ENCODE results near the gene SCEL. TPM values are rescaled to one million over a fixed set of nuclear protein-coding genes. Genes with fewer than 3 reads are reported as not detected.

Gene SCEL
- total RNA-seq, 1 experiment from 2014 or later: 0.07 TPM

DNA sequence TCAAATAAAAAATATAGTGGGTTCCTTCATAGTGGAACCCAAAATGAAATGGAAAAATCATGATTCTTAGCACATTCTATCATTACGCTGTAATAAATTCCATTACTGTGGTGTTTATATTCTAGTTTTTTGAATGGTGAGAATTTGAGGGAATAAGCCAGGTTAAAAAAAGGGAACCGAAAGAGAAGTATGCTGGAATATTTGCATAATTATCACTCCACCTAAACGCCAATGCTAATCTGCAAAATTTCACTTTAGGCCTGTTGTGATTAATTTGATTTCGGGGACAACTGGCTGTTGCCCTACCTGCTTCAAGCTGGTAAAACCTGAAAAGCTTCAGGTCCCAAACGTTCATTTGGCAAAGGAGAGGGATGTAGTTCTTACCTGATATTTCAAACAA is 32.1 kb upstream of the SCEL start:
- peaks cover 7 to 13% of the 10 kb centered on the region in 2 experiments; a peak in 3 of 4 replicates for H3K4me1 ChIP-seq (ENCODE audit: control insufficient read depth in 1 of 2, insufficient read depth in 2 of 2, low read length in 2 of 2)
- no peak overlapping the region for H2AFZ ChIP-seq (ENCODE audit: low read depth, low read length, poor library complexity, severe bottlenecking)
- no peak overlapping the region for H3K4me2 ChIP-seq (ENCODE audit: low read length)
- peaks cover 20% of the 10 kb centered on the region; the same call in 1 of the 2 replicates for H3K27me3 ChIP-seq (ENCODE audit: insufficient read depth, low read length)
- BruUV-seq (replicated peaks): no TSS peak
- intact Hi-C loops (cut with micrococcal nuclease): no loop called here
- no peak for ATAC-seq
- no peak for TF ChIP-seq ZFX (IDR thresholded peaks at IDR 0.05)
- TF ChIP-seq, protein P1, sequence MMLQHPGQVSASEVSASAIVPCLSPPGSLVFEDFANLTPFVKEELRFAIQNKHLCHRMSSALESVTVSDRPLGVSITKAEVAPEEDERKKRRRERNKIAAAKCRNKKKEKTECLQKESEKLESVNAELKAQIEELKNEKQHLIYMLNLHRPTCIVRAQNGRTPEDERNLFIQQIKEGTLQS (IDR thresholded peaks at IDR 0.05): no peak
- TF ChIP-seq SRF (IDR thresholded peaks at IDR 0.05; ENCODE audit: low read depth): no peak
- no peak for TF ChIP-seq CEBPB (IDR thresholded peaks at IDR 0.05; ENCODE audit: low read depth)
- no peak for TF ChIP-seq FOSL1 (IDR thresholded peaks at IDR 0.05; ENCODE audit: low read depth)
- no peak for TF ChIP-seq YY1 (IDR thresholded peaks at IDR 0.05; ENCODE audit: extremely low read depth, insufficient replicate concordance, low read depth, low read length)
- no peak for TF ChIP-seq SIN3A (IDR thresholded peaks at IDR 0.05; ENCODE audit: low read depth)
- no peak for TF ChIP-seq CBX3 (IDR thresholded peaks at IDR 0.05; ENCODE audit: low read depth)
- TF ChIP-seq POLR2A (IDR thresholded peaks at IDR 0.05; ENCODE audit: borderline replicate concordance, extremely low read depth, insufficient read depth, insufficient read length): no peak
- TF ChIP-seq, protein P2, sequence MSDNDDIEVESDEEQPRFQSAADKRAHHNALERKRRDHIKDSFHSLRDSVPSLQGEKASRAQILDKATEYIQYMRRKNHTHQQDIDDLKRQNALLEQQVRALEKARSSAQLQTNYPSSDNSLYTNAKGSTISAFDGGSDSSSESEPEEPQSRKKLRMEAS (IDR thresholded peaks at IDR 0.05): no peak
- TF ChIP-seq EZH2phosphoT487 (IDR thresholded peaks at IDR 0.05; ENCODE audit: borderline replicate concordance): no peak
- TF ChIP-seq RAD21 (IDR thresholded peaks at IDR 0.05; ENCODE audit: low read depth): no peak
- TF ChIP-seq POLR2AphosphoS5 (IDR thresholded peaks at IDR 0.05; ENCODE audit: low read depth, low read length): no peak
- TF ChIP-seq, protein P3, sequence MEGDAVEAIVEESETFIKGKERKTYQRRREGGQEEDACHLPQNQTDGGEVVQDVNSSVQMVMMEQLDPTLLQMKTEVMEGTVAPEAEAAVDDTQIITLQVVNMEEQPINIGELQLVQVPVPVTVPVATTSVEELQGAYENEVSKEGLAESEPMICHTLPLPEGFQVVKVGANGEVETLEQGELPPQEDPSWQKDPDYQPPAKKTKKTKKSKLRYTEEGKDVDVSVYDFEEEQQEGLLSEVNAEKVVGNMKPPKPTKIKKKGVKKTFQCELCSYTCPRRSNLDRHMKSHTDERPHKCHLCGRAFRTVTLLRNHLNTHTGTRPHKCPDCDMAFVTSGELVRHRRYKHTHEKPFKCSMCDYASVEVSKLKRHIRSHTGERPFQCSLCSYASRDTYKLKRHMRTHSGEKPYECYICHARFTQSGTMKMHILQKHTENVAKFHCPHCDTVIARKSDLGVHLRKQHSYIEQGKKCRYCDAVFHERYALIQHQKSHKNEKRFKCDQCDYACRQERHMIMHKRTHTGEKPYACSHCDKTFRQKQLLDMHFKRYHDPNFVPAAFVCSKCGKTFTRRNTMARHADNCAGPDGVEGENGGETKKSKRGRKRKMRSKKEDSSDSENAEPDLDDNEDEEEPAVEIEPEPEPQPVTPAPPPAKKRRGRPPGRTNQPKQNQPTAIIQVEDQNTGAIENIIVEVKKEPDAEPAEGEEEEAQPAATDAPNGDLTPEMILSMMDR (IDR thresholded peaks at IDR 0.05 in 2 of 3, conservative IDR thresholded peaks at IDR 0.05 in 1 of 3; ENCODE audit: borderline replicate concordance in 1 of 3, insufficient read depth in 1 of 3, low read depth in 2 of 3, low read length in 2 of 3): no peak
- TF ChIP-seq, protein P4, sequence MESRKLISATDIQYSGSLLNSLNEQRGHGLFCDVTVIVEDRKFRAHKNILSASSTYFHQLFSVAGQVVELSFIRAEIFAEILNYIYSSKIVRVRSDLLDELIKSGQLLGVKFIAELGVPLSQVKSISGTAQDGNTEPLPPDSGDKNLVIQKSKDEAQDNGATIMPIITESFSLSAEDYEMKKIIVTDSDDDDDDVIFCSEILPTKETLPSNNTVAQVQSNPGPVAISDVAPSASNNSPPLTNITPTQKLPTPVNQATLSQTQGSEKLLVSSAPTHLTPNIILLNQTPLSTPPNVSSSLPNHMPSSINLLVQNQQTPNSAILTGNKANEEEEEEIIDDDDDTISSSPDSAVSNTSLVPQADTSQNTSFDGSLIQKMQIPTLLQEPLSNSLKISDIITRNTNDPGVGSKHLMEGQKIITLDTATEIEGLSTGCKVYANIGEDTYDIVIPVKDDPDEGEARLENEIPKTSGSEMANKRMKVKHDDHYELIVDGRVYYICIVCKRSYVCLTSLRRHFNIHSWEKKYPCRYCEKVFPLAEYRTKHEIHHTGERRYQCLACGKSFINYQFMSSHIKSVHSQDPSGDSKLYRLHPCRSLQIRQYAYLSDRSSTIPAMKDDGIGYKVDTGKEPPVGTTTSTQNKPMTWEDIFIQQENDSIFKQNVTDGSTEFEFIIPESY (IDR thresholded peaks at IDR 0.05; ENCODE audit: extremely low read depth, insufficient replicate concordance, low read length): no peak
- no peak overlapping the region for H3K27ac ChIP-seq (ENCODE audit: low read depth, low read length)
- ChIA-PET RAD21 (ENCODE audit: low non-redundant PET in 1 of 2, low total read pairs in 2 of 2, uncharacterized antibody in 2 of 2, unreplicated experiment in 2 of 2) (no interaction called here), POLR2A (no interaction called here), CTCF (interaction anchor here (1.1 kb wide), 1 partner anchor 11 kb away, joined by 4 read pairs; no protein-coding TSS in a partner anchor)
- no peak overlapping the region for H3K9ac ChIP-seq (ENCODE audit: low read length)
- no peaks in the 10 kb centered on the region for H3K36me3 ChIP-seq (ENCODE audit: control insufficient read depth in 1 of 2, insufficient read depth in 2 of 2, low read length in 2 of 2)
- no peak overlapping the region for H3K4me3 ChIP-seq (replicated peaks in 1 of 2; ENCODE audit: low read depth in 1 of 2, low read length in 2 of 2)
- H3K9me2 ChIP-seq (ENCODE audit: insufficient read depth): no peaks in the 10 kb centered on the region
- H4K20me1 ChIP-seq (ENCODE audit: insufficient read depth): no peaks in the 10 kb centered on the region
- H3K79me2 ChIP-seq (ENCODE audit: insufficient read depth, low read length): no peaks in the 10 kb centered on the region
- H3K9me3 ChIP-seq (ENCODE audit: control insufficient read depth in 1 of 2, insufficient read depth in 1 of 2, low read depth in 1 of 2, low read length in 2 of 2): no peaks in the 10 kb centered on the region
- DNase-seq (ENCODE audit: low read depth, low spot score): no peak
